Mesendoderm (in vitro differentiated cells): ENCODE data around the gene SLC9C2.

ENCODE experiments used
- DNase-seq: peaks from one replicate; pipeline ENCODE4 v3.0.0; 2013
- H2AK5ac ChIP-seq: 2 replicates; pipeline ENCODE4 v1.6.1; 2013; ENCODE audit warnings: low read length, inconsistent platforms
- H2BK120ac ChIP-seq: 2 replicates; pipeline ENCODE4 v1.6.1; 2013; ENCODE audit warnings: low read depth, mild to moderate bottlenecking, low read length, moderate library complexity, mixed read lengths
- H2BK15ac ChIP-seq: replicated peaks from 2 replicates; pipeline ENCODE4 v1.6.1; 2013; ENCODE audit warnings: low read depth, mild to moderate bottlenecking, moderate library complexity
- H2BK5ac ChIP-seq: 2 replicates; pipeline ENCODE4 v1.6.1; 2013; ENCODE audit warnings: low read length, inconsistent platforms
- H3K18ac ChIP-seq: 2 replicates; pipeline ENCODE4 v1.6.1; 2013; ENCODE audit warnings: mild to moderate bottlenecking, low read length, mixed read lengths
- H3K23ac ChIP-seq: one replicate; pipeline ENCODE4 v1.6.1; 2013; ENCODE audit warnings: low read length
- H3K27ac ChIP-seq: 2 replicates; pipeline ENCODE4 v1.5.1; 2013; ENCODE audit warnings: low read depth, mild to moderate bottlenecking, inconsistent platforms, low read length, moderate library complexity
- H3K27me3 ChIP-seq: 2 replicates; pipeline ENCODE4 v1.6.1; 2013; ENCODE audit warnings: low read length, control low read depth, mild to moderate bottlenecking, inconsistent platforms; ENCODE audit not compliant: insufficient read depth, poor library complexity
- H3K36me3 ChIP-seq: 2 replicates; pipeline ENCODE4 v1.6.1; 2013; ENCODE audit warnings: low read length, inconsistent platforms; ENCODE audit not compliant: control insufficient read depth, insufficient read depth
- H3K4ac ChIP-seq: one replicate; pipeline ENCODE4 v1.6.1; 2013; ENCODE audit warnings: low read depth, mild to moderate bottlenecking, low read length, moderate library complexity
- H3K4me1 ChIP-seq: 2 replicates; pipeline ENCODE4 v1.6.1; 2013; ENCODE audit warnings: low read depth, low read length, inconsistent platforms; ENCODE audit not compliant: control insufficient read depth
- H3K4me2 ChIP-seq: 2 replicates; pipeline ENCODE4 v1.6.1; 2013; ENCODE audit warnings: low read length
- H3K4me3 ChIP-seq: 2 replicates; pipeline ENCODE4 v1.5.1; 2013; ENCODE audit warnings: mild to moderate bottlenecking, low read length
- H3K56ac ChIP-seq: one replicate; pipeline ENCODE4 v1.6.1; 2013; ENCODE audit warnings: low read length
- H3K79me1 ChIP-seq: 2 replicates; pipeline ENCODE4 v1.6.1; 2013; ENCODE audit warnings: low read length, inconsistent platforms
- H3K79me2 ChIP-seq: 2 replicates; pipeline ENCODE4 v1.6.1; 2013; ENCODE audit warnings: mild to moderate bottlenecking, low read length; ENCODE audit not compliant: control insufficient read depth, insufficient read depth
- H3K9ac ChIP-seq: 2 replicates; pipeline ENCODE4 v1.6.1; 2013; ENCODE audit warnings: low read length, inconsistent platforms
- H4K5ac ChIP-seq: one replicate; pipeline ENCODE4 v1.6.1; 2013; ENCODE audit warnings: low read length
- H4K8ac ChIP-seq: one replicate; pipeline ENCODE4 v1.6.1; 2013; ENCODE audit warnings: low read depth, mild to moderate bottlenecking, control low read depth, low read length, moderate library complexity
- WGBS: extraction: QIAGEN DNeasy Blood & Tissue Kit; methylation state at CpG from one replicate; pipeline ENCODE4 v1.1.7; 2013; ENCODE audit warnings: low lambda C conversion rate, missing lambda C conversion rate; ENCODE audit not compliant: insufficient coverage; ENCODE audit errors: extremely low coverage; 5-methylcytosine and 5-hydroxymethylcytosine counted together

SLC9C2 gene

DNA sequence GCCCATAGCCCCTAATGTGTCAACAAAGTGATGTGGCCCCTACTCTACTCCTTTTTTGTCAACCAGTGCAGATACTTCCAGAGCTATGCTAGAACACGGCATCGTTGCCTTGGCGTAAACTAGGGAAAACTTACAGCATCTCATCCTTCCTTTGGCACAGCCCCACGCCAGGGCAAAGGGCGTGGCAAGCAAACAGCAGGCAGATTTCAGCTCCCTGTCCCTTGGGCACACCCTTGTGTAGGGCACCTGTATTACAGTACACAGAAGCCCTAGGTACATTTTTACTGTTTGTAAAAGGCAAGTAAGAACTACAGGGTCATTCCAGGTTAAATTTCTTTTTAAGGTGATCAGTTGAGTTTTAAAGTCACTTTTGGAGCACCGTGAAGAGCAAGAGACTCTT is 96.4 kb downstream of the SLC9C2 start:
- Histone ChIP-seq H3K56ac (no peak overlapping the region), H3K4me1 (no peaks in the 10 kb centered on the region), H2BK120ac (no peak overlapping the region), H2BK15ac (no peak overlapping the region), H3K79me2 (no peaks in the 10 kb centered on the region), H4K5ac (no peak overlapping the region), H3K9ac (no peak overlapping the region), H2AK5ac (no peak overlapping the region), H3K4ac (no peak overlapping the region), H2BK5ac (no peak overlapping the region), H3K27me3 (no peaks in the 10 kb centered on the region), H3K4me3 (no peak overlapping the region), H3K27ac (no peak overlapping the region), H3K4me2 (no peak overlapping the region), H4K8ac (no peak overlapping the region), H3K18ac (no peak overlapping the region), H3K23ac (no peak overlapping the region), H3K36me3 (no peaks in the 10 kb centered on the region), H3K79me1 (no peaks in the 10 kb centered on the region)
- peak; percentile 60 for DNase-seq
- WGBS: no CpG with 5 or more reads among the region's 6 CpGs

DNA sequence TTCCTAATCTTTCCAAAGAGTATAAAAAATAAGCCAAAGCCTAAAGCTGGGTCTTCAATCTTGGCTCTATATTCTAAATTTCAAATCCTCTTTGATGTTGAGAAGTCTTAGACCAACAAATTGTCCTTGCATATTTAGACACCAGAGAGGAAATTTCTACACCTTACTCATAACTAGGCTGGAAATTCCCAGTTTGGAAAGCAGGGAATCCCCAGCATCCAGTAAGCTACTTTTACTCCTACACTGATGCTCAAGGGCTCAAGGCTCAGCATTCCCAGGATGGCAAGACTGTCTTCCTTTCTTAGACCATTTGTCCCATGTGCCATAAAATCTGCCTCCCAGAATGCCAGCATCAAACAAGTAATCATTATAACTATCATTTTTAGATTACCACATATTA is 97.5 kb downstream of the SLC9C2 start:
- H3K4me2 ChIP-seq: no peak overlapping the region
- no peak overlapping the region for H3K27ac ChIP-seq
- no peak overlapping the region for H3K56ac ChIP-seq
- no peaks in the 10 kb centered on the region for H3K79me1 ChIP-seq
- no peak overlapping the region for H3K4me3 ChIP-seq
- H3K27me3 ChIP-seq: no peaks in the 10 kb centered on the region
- H4K5ac ChIP-seq: no peak overlapping the region
- DNase-seq: no peak
- no peak overlapping the region for H3K4ac ChIP-seq
- H2BK120ac ChIP-seq: no peak overlapping the region
- H3K23ac ChIP-seq: no peak overlapping the region
- H2BK5ac ChIP-seq: no peak overlapping the region
- H3K18ac ChIP-seq: no peak overlapping the region
- no peaks in the 10 kb centered on the region for H3K79me2 ChIP-seq
- H3K36me3 ChIP-seq: no peaks in the 10 kb centered on the region
- H2BK15ac ChIP-seq: no peak overlapping the region
- no peak overlapping the region for H2AK5ac ChIP-seq
- no peaks in the 10 kb centered on the region for H3K4me1 ChIP-seq
- H3K9ac ChIP-seq: no peak overlapping the region
- H4K8ac ChIP-seq: no peak overlapping the region

- DNase-seq: no peak
- Histone ChIP-seq H2BK15ac (no peak overlapping the region), H3K18ac (no peak overlapping the region), H3K9ac (no peak overlapping the region), H4K5ac (no peak overlapping the region), H3K36me3 (no peaks in the 10 kb centered on the region), H3K56ac (no peak overlapping the region), H2BK5ac (no peak overlapping the region), H4K8ac (no peak overlapping the region), H3K4me2 (no peak overlapping the region), H3K4me3 (no peak overlapping the region), H2BK120ac (no peak overlapping the region), H3K4me1 (no peaks in the 10 kb centered on the region), H3K23ac (no peak overlapping the region), H3K79me1 (no peaks in the 10 kb centered on the region), H2AK5ac (no peak overlapping the region), H3K27me3 (no peaks in the 10 kb centered on the region), H3K27ac (no peak overlapping the region), H3K79me2 (no peaks in the 10 kb centered on the region), H3K4ac (no peak overlapping the region)
- no CpG with 5 or more reads among the region's 4 CpGs for WGBS
These were observed 98.6 kb downstream of the SLC9C2 start for GRCh38 chr1:173504268-173504667.

- Histone ChIP-seq H3K4ac (no peak overlapping the region), H3K18ac (no peak overlapping the region), H3K9ac (no peak overlapping the region), H3K79me1 (no peaks in the 10 kb centered on the region), H3K4me1 (no peaks in the 10 kb centered on the region), H2AK5ac (no peak overlapping the region), H3K23ac (no peak overlapping the region), H3K79me2 (no peaks in the 10 kb centered on the region), H3K56ac (no peak overlapping the region), H3K27ac (no peak overlapping the region), H3K27me3 (no peaks in the 10 kb centered on the region), H3K4me3 (no peak overlapping the region), H2BK120ac (no peak overlapping the region), H2BK15ac (no peak overlapping the region), H3K36me3 (no peaks in the 10 kb centered on the region), H2BK5ac (no peak overlapping the region), H4K5ac (no peak overlapping the region), H4K8ac (no peak overlapping the region), H3K4me2 (no peak overlapping the region)
- no CpG with 5 or more reads among the region's 4 CpGs for WGBS
- DNase-seq: no peak
These were observed 99.5 kb downstream of the SLC9C2 start for GRCh38 chr1:173503391-173503790.

DNA sequence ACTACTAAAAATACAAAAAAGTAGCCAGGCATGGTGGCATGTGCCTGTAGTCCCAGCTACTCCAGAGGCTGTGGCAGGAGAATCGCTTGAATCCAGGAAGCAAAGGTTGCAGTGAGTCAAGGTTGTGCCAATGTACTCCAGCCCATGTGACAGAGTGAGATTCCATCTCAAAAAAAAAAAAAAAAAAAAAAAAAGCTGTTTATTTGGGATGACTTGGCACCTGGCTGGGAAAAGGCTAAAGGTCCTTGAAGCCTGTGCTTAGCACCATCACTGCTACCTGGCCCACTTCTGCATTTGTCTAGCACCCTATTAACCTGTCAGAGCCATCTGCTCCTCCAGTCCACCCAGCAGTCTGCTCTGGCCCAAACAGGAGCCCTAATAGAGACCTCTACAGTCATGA is 100.8 kb downstream of the SLC9C2 start:
- Histone ChIP-seq H2BK120ac (no peak overlapping the region), H4K8ac (no peak overlapping the region), H3K27ac (no peak overlapping the region), H3K27me3 (no peaks in the 10 kb centered on the region), H4K5ac (no peak overlapping the region), H3K79me2 (no peaks in the 10 kb centered on the region), H2AK5ac (no peak overlapping the region), H3K79me1 (no peaks in the 10 kb centered on the region), H2BK5ac (no peak overlapping the region), H3K4ac (no peak overlapping the region), H3K4me2 (no peak overlapping the region), H3K56ac (no peak overlapping the region), H3K18ac (no peak overlapping the region), H3K23ac (no peak overlapping the region), H3K4me3 (no peak overlapping the region), H2BK15ac (no peak overlapping the region), H3K4me1 (no peaks in the 10 kb centered on the region), H3K36me3 (no peaks in the 10 kb centered on the region), H3K9ac (no peak overlapping the region)
- no peak for DNase-seq
- WGBS: no CpG with 5 or more reads among the region's 1 CpG

- Histone ChIP-seq H3K79me2 (no peaks in the 10 kb centered on the region), H3K18ac (no peak overlapping the region), H3K4me2 (no peak overlapping the region), H2AK5ac (no peak overlapping the region), H3K4ac (no peak overlapping the region), H4K8ac (no peak overlapping the region), H2BK5ac (no peak overlapping the region), H2BK15ac (no peak overlapping the region), H4K5ac (no peak overlapping the region), H3K56ac (no peak overlapping the region), H3K79me1 (no peaks in the 10 kb centered on the region), H3K4me1 (no peaks in the 10 kb centered on the region), H3K9ac (no peak overlapping the region), H3K36me3 (no peaks in the 10 kb centered on the region), H3K27ac (no peak overlapping the region), H2BK120ac (no peak overlapping the region), H3K4me3 (no peak overlapping the region), H3K27me3 (no peaks in the 10 kb centered on the region), H3K23ac (no peak overlapping the region)
- DNase-seq: no peak
- no CpG with 5 or more reads among the region's 4 CpGs for WGBS
These were observed 103.1 kb downstream of the SLC9C2 start for GRCh38 chr1:173499729-173500128.
